HEK293 (cell line): ENCODE data around the gene FGD1.

Experiments used
- CTCF ChIA-PET: fragments of 350-600 bp; formaldehyde crosslinking; extraction: SDS; loops from one replicate; lab custom pipeline; 2021; ENCODE audit warnings: antibody characterized with exemption; lab: Yijun Ruan, JAX
- POLR2A ChIA-PET: fragments of 300-600 bp; formaldehyde crosslinking; extraction: SDS; loops from one replicate; lab custom pipeline; 2020; ENCODE audit warnings: antibody characterized with exemption, inconsistent platforms; lab: Yijun Ruan, JAX
- H3K27ac ChIP-seq: fragments of 200-500 bp; sonication (Bioruptor generic); 2 replicates; pipeline ENCODE4 v1.5.1; 2014; ENCODE audit warnings: low read depth, low read length, control low read depth, inconsistent platforms; ENCODE audit errors: extremely low read depth
- H3K36me3 ChIP-seq, 2 experiments: fragments of 200-500 bp in 1 of 2; sonication (Bioruptor generic) in 1 of 2; 1 replicate in 1 of 2; 2 replicates in 1 of 2; pipeline ENCODE4 v1.5.1; 2014 to 2017; ENCODE audit warnings: inconsistent platforms in 2 of 2, low read length in 2 of 2; ENCODE audit not compliant: control insufficient read depth in 2 of 2, insufficient read depth in 1 of 2
- H3K4me1 ChIP-seq: fragments of 200-500 bp; sonication (Bioruptor generic); 2 replicates; pipeline ENCODE4 v1.5.1; 2014; ENCODE audit warnings: mild to moderate bottlenecking, low read length, inconsistent platforms; ENCODE audit not compliant: control insufficient read depth, insufficient read depth
- H3K4me3 ChIP-seq: 2 replicates; pipeline ENCODE4 v1.5.1; 2011; ENCODE audit warnings: low read depth, mild to moderate bottlenecking, control low read depth, low read length, moderate library complexity
- H3K9me3 ChIP-seq: fragments of 200-500 bp; sonication (Bioruptor generic); 2 replicates; pipeline ENCODE4 v1.5.1; 2014; ENCODE audit warnings: low read depth, low read length, inconsistent platforms; ENCODE audit not compliant: control insufficient read depth, insufficient read depth
- EGR2 ChIP-seq: fragments of 450-650 bp; formaldehyde crosslinking; IDR thresholded peaks from 2 replicates; pipeline ENCODE4 v1.5.1; 2016; ENCODE audit warnings: low read depth, missing biosample characterization, missing genetic modification characterization
- GLIS1 ChIP-seq: fragments of 450-650 bp; formaldehyde crosslinking; IDR thresholded peaks from 2 replicates; pipeline ENCODE4 v1.5.1; 2016; ENCODE audit warnings: missing biosample characterization, missing genetic modification characterization
- PATZ1 ChIP-seq: fragments of 450-650 bp; formaldehyde crosslinking; IDR thresholded peaks from 2 replicates; pipeline ENCODE4 v1.5.1; 2016; ENCODE audit warnings: missing biosample characterization, missing genetic modification characterization
- PBX3 ChIP-seq: sonication (generic); formaldehyde crosslinking; IDR thresholded peaks from 2 replicates; pipeline ENCODE4 v1.8.1; 2022; ENCODE audit warnings: mild to moderate bottlenecking, moderate library complexity, missing genetic modification reagents
- SCRT2 ChIP-seq: fragments of 450-650 bp; formaldehyde crosslinking; IDR thresholded peaks from 2 replicates; pipeline ENCODE4 v1.5.1; 2016; ENCODE audit warnings: missing biosample characterization, missing genetic modification characterization
- TRIM28 ChIP-seq: IDR thresholded peaks from 2 replicates; pipeline ENCODE4 v1.6.1; 2011; ENCODE audit warnings: low read length, control low read depth, borderline replicate concordance
- YY2 ChIP-seq: fragments of 450-650 bp; formaldehyde crosslinking; IDR thresholded peaks from 2 replicates; pipeline ENCODE4 v1.5.1; 2016; ENCODE audit warnings: missing biosample characterization, missing genetic modification characterization
- ZBTB17 ChIP-seq: fragments of 450-650 bp; formaldehyde crosslinking; IDR thresholded peaks from 2 replicates; pipeline ENCODE4 v1.5.1; 2016; ENCODE audit warnings: missing biosample characterization, missing genetic modification characterization
- ZEB2 ChIP-seq: fragments of 450-650 bp; formaldehyde crosslinking; IDR thresholded peaks from 2 replicates; pipeline ENCODE4 v1.5.1; 2016; ENCODE audit warnings: missing biosample characterization, missing genetic modification characterization
- ZFP3 ChIP-seq: fragments of 450-650 bp; formaldehyde crosslinking; IDR thresholded peaks from 2 replicates; pipeline ENCODE4 v1.5.1; 2016; ENCODE audit warnings: low read depth, missing biosample characterization, missing genetic modification characterization
- ZNF169 ChIP-seq: fragments of 450-650 bp; formaldehyde crosslinking; IDR thresholded peaks from 2 replicates; pipeline ENCODE4 v1.5.1; 2016; ENCODE audit warnings: missing biosample characterization, missing genetic modification characterization
- ZNF214 ChIP-seq: fragments of 450-650 bp; formaldehyde crosslinking; IDR thresholded peaks from 2 replicates; pipeline ENCODE4 v1.5.1; 2017; ENCODE audit warnings: missing biosample characterization, mild to moderate bottlenecking, missing genetic modification characterization, borderline replicate concordance
- ZNF221 ChIP-seq: fragments of 450-650 bp; formaldehyde crosslinking; IDR thresholded peaks from 2 replicates; pipeline ENCODE4 v1.5.1; 2017; ENCODE audit warnings: missing biosample characterization, missing genetic modification characterization, borderline replicate concordance
- ZNF366 ChIP-seq: fragments of 450-650 bp; formaldehyde crosslinking; conservative IDR thresholded peaks from 2 replicates; pipeline ENCODE4 v1.5.1; 2016; ENCODE audit warnings: missing biosample characterization, missing genetic modification characterization
- ZNF449 ChIP-seq: fragments of 450-650 bp; formaldehyde crosslinking; IDR thresholded peaks from 2 replicates; pipeline ENCODE4 v1.5.1; 2017; ENCODE audit warnings: missing biosample characterization, mild to moderate bottlenecking, missing genetic modification characterization, moderate library complexity
- ZNF48 ChIP-seq: fragments of 450-650 bp; formaldehyde crosslinking; IDR thresholded peaks from 2 replicates; pipeline ENCODE4 v1.5.1; 2016; ENCODE audit warnings: missing biosample characterization, missing genetic modification characterization
- ZNF544 ChIP-seq: fragments of 450-650 bp; formaldehyde crosslinking; IDR thresholded peaks from 2 replicates; pipeline ENCODE4 v1.5.0; 2017; ENCODE audit warnings: missing biosample characterization, missing genetic modification characterization
- ZNF585B ChIP-seq: fragments of 450-650 bp; formaldehyde crosslinking; IDR thresholded peaks from 2 replicates; pipeline ENCODE4 v1.5.1; 2016; ENCODE audit warnings: missing biosample characterization, missing genetic modification characterization
- ZNF629 ChIP-seq: fragments of 450-650 bp; formaldehyde crosslinking; IDR thresholded peaks from 2 replicates; pipeline ENCODE4 v1.5.1; 2017; ENCODE audit warnings: missing biosample characterization, missing genetic modification characterization
- ZNF654 ChIP-seq: fragments of 450-650 bp; formaldehyde crosslinking; IDR thresholded peaks from 2 replicates; pipeline ENCODE4 v1.5.1; 2016; ENCODE audit warnings: low read depth, missing biosample characterization, missing genetic modification characterization
- ZNF747 ChIP-seq: fragments of 450-650 bp; formaldehyde crosslinking; IDR thresholded peaks from 2 replicates; pipeline ENCODE4 v1.5.1; 2016; ENCODE audit warnings: missing biosample characterization, missing genetic modification characterization
- ZNF791 ChIP-seq: fragments of 450-650 bp; formaldehyde crosslinking; IDR thresholded peaks from 2 replicates; pipeline ENCODE4 v1.5.1; 2016; ENCODE audit warnings: missing biosample characterization, missing genetic modification characterization
- ZNF837 ChIP-seq: fragments of 450-650 bp; formaldehyde crosslinking; IDR thresholded peaks from 2 replicates; pipeline ENCODE4 v1.5.1; 2016; ENCODE audit warnings: missing biosample characterization, missing genetic modification characterization
- ZSCAN16 ChIP-seq: fragments of 450-650 bp; formaldehyde crosslinking; IDR thresholded peaks from 2 replicates; pipeline ENCODE4 v1.5.1; 2016; ENCODE audit warnings: missing biosample characterization, missing genetic modification characterization
- TF ChIP-seq, protein P1 (sequence below): fragments of 450-650 bp; formaldehyde crosslinking; IDR thresholded peaks from 2 replicates; pipeline ENCODE4 v1.5.1; 2016; ENCODE audit warnings: missing biosample characterization, missing genetic modification characterization
- TF ChIP-seq, protein P2 (sequence below): fragments of 450-650 bp; formaldehyde crosslinking; IDR thresholded peaks from 2 replicates; pipeline ENCODE4 v1.5.1; 2016; ENCODE audit warnings: missing biosample characterization, missing genetic modification characterization

Gene FGD1

DNA sequence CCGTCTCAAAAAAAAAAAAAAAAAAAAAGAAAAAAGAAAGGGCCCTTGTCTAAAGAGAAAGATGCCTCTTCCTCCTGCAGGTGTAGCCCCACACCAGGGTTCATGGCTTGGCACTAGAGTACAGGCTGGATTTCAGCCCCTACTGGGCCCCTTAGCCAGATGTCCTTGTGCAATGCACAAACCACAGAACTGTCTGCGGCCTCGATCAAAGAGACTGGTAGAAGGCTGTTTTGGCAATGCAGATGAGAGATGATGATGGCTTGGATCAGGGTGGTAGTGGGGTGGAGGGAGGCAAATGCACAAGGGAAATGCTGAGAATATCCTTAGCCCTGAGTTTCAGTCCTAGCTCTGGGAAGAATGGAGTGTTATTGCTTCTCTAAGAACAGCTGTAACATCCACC, 82.3 kb downstream of the FGD1 start:
- POLR2A ChIA-PET, result no interaction called here
- CTCF ChIA-PET, result no interaction called here

DNA sequence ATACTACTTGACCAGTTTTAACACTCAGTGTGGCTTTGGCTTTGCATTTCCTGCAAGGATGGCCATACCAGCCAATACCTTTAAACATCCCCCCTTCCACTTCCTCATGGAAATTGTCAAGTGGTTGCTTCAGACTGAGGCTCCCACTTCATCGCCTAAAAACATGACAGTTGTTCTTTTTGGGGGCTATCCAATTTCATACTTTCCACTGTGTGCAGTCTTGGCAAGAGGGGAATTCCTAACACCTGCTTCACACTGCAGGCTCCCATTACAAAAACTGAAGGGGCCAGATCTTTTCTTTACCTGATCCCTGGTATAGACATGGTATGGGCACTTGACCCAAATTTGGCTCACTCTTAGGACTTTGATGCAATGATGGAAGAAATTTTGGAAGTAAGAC, 84.3 kb downstream of the FGD1 start:
- no peaks in the 10 kb centered on the region for H3K9me3 ChIP-seq
- H3K4me1 ChIP-seq, result no peaks in the 10 kb centered on the region
- ChIA-PET POLR2A (no interaction called here), CTCF (interaction anchor here (0.6 kb wide), 1 partner anchor 1185 kb away, joined by 4 read pairs; no protein-coding TSS in a partner anchor)
- H3K27ac ChIP-seq, result no peak overlapping the region
- no peak overlapping the region for H3K4me3 ChIP-seq
- no peaks in the 10 kb centered on the region for H3K36me3 ChIP-seq
- TF ChIP-seq ZNF629 (tag by site-specific recombination), result no peak
- TF ChIP-seq, protein P1, sequence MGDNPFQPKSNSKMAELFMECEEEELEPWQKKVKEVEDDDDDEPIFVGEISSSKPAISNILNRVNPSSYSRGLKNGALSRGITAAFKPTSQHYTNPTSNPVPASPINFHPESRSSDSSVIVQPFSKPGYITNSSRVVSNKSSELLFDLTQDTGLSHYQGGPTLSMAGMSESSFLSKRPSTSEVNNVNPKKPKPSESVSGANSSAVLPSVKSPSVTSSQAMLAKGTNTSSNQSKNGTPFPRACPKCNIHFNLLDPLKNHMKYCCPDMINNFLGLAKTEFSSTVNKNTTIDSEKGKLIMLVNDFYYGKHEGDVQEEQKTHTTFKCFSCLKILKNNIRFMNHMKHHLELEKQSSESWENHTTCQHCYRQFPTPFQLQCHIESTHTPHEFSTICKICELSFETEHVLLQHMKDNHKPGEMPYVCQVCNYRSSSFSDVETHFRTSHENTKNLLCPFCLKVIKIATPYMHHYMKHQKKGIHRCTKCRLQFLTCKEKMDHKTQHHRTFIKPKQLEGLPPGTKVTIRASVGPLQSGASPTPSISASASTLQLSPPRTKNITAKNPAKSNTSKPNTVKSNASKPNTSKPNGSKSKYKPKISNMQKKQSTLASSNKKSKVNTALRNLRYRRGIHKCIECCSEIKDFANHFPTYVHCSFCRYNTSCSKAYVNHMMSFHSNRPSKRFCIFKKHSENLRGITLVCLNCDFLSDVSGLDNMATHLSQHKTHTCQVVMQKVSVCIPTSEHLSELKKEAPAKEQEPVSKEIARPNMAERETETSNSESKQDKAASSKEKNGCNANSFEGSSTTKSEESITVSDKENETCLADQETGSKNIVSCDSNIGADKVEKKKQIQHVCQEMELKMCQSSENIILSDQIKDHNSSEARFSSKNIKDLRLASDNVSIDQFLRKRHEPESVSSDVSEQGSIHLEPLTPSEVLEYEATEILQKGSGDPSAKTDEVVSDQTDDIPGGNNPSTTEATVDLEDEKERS (tag by site-specific recombination), result no peak
- TF ChIP-seq ZNF837, result no peak
- TF ChIP-seq ZFP3 (tag by site-specific recombination), result no peak
- no peak for TF ChIP-seq ZNF366 (tag by site-specific recombination)
- no peak for TF ChIP-seq ZNF48
- no peak for TF ChIP-seq ZNF654 (tag by site-specific recombination)
- no peak for TF ChIP-seq PBX3 (CRISPR knock-in tag)
- no peak for TF ChIP-seq ZNF221 (tag by site-specific recombination)

More for the DNA sequence above, 82.3 kb downstream of the FGD1 start:
- TF ChIP-seq, protein P2, sequence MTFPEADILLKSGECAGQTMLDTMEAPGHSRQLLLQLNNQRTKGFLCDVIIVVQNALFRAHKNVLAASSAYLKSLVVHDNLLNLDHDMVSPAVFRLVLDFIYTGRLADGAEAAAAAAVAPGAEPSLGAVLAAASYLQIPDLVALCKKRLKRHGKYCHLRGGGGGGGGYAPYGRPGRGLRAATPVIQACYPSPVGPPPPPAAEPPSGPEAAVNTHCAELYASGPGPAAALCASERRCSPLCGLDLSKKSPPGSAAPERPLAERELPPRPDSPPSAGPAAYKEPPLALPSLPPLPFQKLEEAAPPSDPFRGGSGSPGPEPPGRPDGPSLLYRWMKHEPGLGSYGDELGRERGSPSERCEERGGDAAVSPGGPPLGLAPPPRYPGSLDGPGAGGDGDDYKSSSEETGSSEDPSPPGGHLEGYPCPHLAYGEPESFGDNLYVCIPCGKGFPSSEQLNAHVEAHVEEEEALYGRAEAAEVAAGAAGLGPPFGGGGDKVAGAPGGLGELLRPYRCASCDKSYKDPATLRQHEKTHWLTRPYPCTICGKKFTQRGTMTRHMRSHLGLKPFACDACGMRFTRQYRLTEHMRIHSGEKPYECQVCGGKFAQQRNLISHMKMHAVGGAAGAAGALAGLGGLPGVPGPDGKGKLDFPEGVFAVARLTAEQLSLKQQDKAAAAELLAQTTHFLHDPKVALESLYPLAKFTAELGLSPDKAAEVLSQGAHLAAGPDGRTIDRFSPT (tag by site-specific recombination), result no peak
- TF ChIP-seq GLIS1 (no peak), PATZ1 (no peak), ZNF544 (tag by site-specific recombination) (no peak), ZBTB17 (no peak), ZNF747 (tag by site-specific recombination) (no peak), SCRT2 (tag by site-specific recombination) (no peak), PBX3 (CRISPR knock-in tag) (no peak), ZNF169 (tag by site-specific recombination) (no peak), ZNF585B (tag by site-specific recombination) (no peak), YY2 (tag by site-specific recombination) (no peak), ZNF791 (tag by site-specific recombination) (no peak), ZSCAN16 (tag by site-specific recombination) (no peak), ZEB2 (tag by site-specific recombination) (no peak), ZNF214 (tag by site-specific recombination) (no peak), TRIM28 (no peak), ZNF449 (tag by site-specific recombination) (no peak), EGR2 (no peak), ZFP3 (tag by site-specific recombination) (no peak)
- Histone ChIP-seq H3K4me3 (no peak overlapping the region), H3K27ac (no peak overlapping the region), H3K9me3 (no peaks in the 10 kb centered on the region), H3K36me3 (no peaks in the 10 kb centered on the region), H3K4me1 (no peaks in the 10 kb centered on the region)
